K562 (cell line): ENCODE data around the gene WNT7A. TPM values are rescaled to one million over a fixed set of nuclear protein-coding genes. Genes with fewer than 3 reads are reported as not detected.

Experiments used
- ATAC-seq: fragments of 200-7000 bp; cut with Tn5 transposase; 3 replicates; pipeline ENCODE4 v1.9.1; 2020; ENCODE audit warnings: moderate library complexity
- BruUV-seq: library from RNA; stranded (reverse); fragments of 400-500 nt; replicated peaks from 2 replicates; lab custom pipeline; 2021; lab: Mats Ljungman, UMichigan
- CTCF ChIA-PET: fragments of 300-600 bp; formaldehyde crosslinking; extraction: SDS; loops from one replicate; lab custom pipeline; 2021; ENCODE audit warnings: low intra/inter-chr PET ratio; lab: Yijun Ruan, JAX
- POLR2A ChIA-PET: fragments of 300-600, 350-650 bp; sonication (Branson Sonifier 250); formaldehyde crosslinking; extraction: SDS; loops from one replicate; lab custom pipeline; 2021; ENCODE audit warnings: antibody characterized with exemption, inconsistent platforms; lab: Yijun Ruan, JAX
- DNase-seq, 4 experiments: peaks; one replicate each; pipeline versions ENCODE4 v3.0.0 to v3.0.0-alpha.2; 2011 to 2018; ENCODE audit warnings: low spot score in 3 of 4, mixed read lengths in 3 of 4; ENCODE audit errors: extremely low read depth in 1 of 4
- FAIRE-seq: peaks from 2 replicates; lab custom pipeline; 2011; peaks lifted over from hg19 to GRCh38; lab: Jason Lieb, UNC
- H2AFZ ChIP-seq: 2 replicates; pipeline ENCODE4 v1.6.0; 2011; ENCODE audit warnings: low read depth, low read length, control low read depth, inconsistent platforms
- H3K27ac ChIP-seq: fragments of 200-600 bp; 3 replicates; pipeline ENCODE4 v1.8.0; 2011; ENCODE audit warnings: low read depth, mild to moderate bottlenecking, control low read depth, inconsistent platforms, low read length, moderate library complexity, mixed read lengths; ENCODE audit errors: extremely low read depth
- H3K27me3 ChIP-seq, 2 experiments: fragments of 300-600 bp in 1 of 2; 2 replicates in 1 of 2; 3 replicates in 1 of 2; pipeline versions ENCODE4 v1.6.0 to v1.8.0; 2011; ENCODE audit warnings: inconsistent platforms in 2 of 2, low read length in 2 of 2, mild to moderate bottlenecking in 1 of 2, mixed read lengths in 1 of 2, moderate library complexity in 1 of 2; ENCODE audit not compliant: control insufficient read depth in 2 of 2, insufficient read depth in 2 of 2
- H3K36me3 ChIP-seq: fragments of 300-600 bp; 3 replicates; pipeline ENCODE4 v1.8.0; 2011; ENCODE audit warnings: mild to moderate bottlenecking, low read length, inconsistent platforms; ENCODE audit not compliant: control insufficient read depth, insufficient read depth
- H3K4me1 ChIP-seq, 2 experiments: fragments of 200-600 bp in 1 of 2; replicated peaks in 1 of 2; 2 replicates in 1 of 2; 3 replicates in 1 of 2; pipeline versions ENCODE4 v1.5.1 to v1.8.0; 2011; ENCODE audit warnings: inconsistent platforms in 2 of 2, low read length in 2 of 2, mild to moderate bottlenecking in 1 of 2, mixed read lengths in 1 of 2, moderate library complexity in 1 of 2; ENCODE audit not compliant: control insufficient read depth in 2 of 2, insufficient read depth in 2 of 2
- H3K4me2 ChIP-seq: 2 replicates; pipeline ENCODE4 v1.6.1; 2011; ENCODE audit warnings: low read length, control low read depth, inconsistent platforms, mixed read lengths; ENCODE audit not compliant: insufficient read depth
- H3K4me3 ChIP-seq: fragments of 200-600 bp; sonication (generic), shearing (Covaris generic); 2 replicates; pipeline ENCODE4 v1.5.1; 2016; ENCODE audit warnings: control low read depth, inconsistent platforms
- H3K79me2 ChIP-seq: fragments of 200-600 bp; 3 replicates; pipeline ENCODE4 v1.8.0; 2011; ENCODE audit warnings: low read length, inconsistent platforms; ENCODE audit not compliant: control insufficient read depth, insufficient read depth
- H3K9ac ChIP-seq, 2 experiments: 2 replicates each; pipeline versions ENCODE4 v1.6.0 to v1.6.1; 2011; ENCODE audit warnings: low read depth in 2 of 2, low read length in 2 of 2, control low read depth in 1 of 2, inconsistent platforms in 1 of 2, mild to moderate bottlenecking in 1 of 2, mixed read lengths in 1 of 2; ENCODE audit not compliant: insufficient read depth in 1 of 2
- H3K9me1 ChIP-seq: one replicate; pipeline ENCODE4 v1.6.0; 2011; ENCODE audit warnings: inconsistent platforms, mild to moderate bottlenecking, low read length, moderate library complexity; ENCODE audit not compliant: control insufficient read depth, insufficient read depth
- H3K9me3 ChIP-seq: replicated peaks from 2 replicates; pipeline ENCODE4 v1.5.1; 2011; ENCODE audit warnings: low read depth, low read length, inconsistent platforms; ENCODE audit not compliant: control insufficient read depth, insufficient read depth
- H4K20me1 ChIP-seq: replicated peaks from 2 replicates; pipeline ENCODE4 v1.6.1; 2011; ENCODE audit warnings: low read length, inconsistent platforms, mixed read lengths; ENCODE audit not compliant: control insufficient read depth, insufficient read depth
- BHLHE40 ChIP-seq: IDR thresholded peaks from 2 replicates; pipeline ENCODE4 v1.6.1; 2011; ENCODE audit warnings: low read length, improper control_type of control experiment
- CAMTA2 ChIP-seq: fragments of 250-450 bp; sonication (Bioruptor Pico); conservative IDR thresholded peaks from 2 replicates; pipeline ENCODE4 v1.5.1; 2022
- HDAC3 ChIP-seq: fragments of 450-650 bp; IDR thresholded peaks from 2 replicates; pipeline ENCODE4 v1.6.1; 2018; ENCODE audit warnings: borderline replicate concordance, mild to moderate bottlenecking, moderate library complexity; ENCODE audit not compliant: partially characterized antibody
- HOMEZ ChIP-seq: fragments of 250-450 bp; sonication (Bioruptor Pico); IDR thresholded peaks from 2 replicates; pipeline ENCODE4 v1.4.0; 2020; ENCODE audit warnings: mild to moderate bottlenecking, moderate library complexity
- PPARD ChIP-seq: fragments of 250-450 bp; sonication (Bioruptor Pico); IDR thresholded peaks from 2 replicates; pipeline ENCODE4 v1.8.0; 2022; ENCODE audit warnings: inconsistent platforms, mild to moderate bottlenecking, moderate library complexity
- RB1 ChIP-seq: fragments of 450-650 bp; IDR thresholded peaks from 2 replicates; pipeline ENCODE4 v1.6.1; 2017; ENCODE audit warnings: low read depth, mild to moderate bottlenecking
- STAG1 ChIP-seq: sonication (generic); formaldehyde crosslinking; IDR thresholded peaks from 2 replicates; pipeline ENCODE4 v1.5.0; 2020; ENCODE audit warnings: missing genetic modification reagents, borderline replicate concordance
- XRCC5 ChIP-seq: fragments of 200-400 bp; formaldehyde crosslinking; IDR thresholded peaks from 2 replicates; pipeline ENCODE4 v1.6.1; 2017; ENCODE audit warnings: low read depth, mild to moderate bottlenecking, low read length
- WGBS: fragments of 100-300 bp; shearing (Covaris generic); methylation state at CpG from one replicate; pipeline ENCODE4 v1.1.6; 2016; ENCODE audit warnings: low coverage, mixed read lengths; ENCODE audit not compliant: insufficient coverage; ENCODE audit errors: missing lambda C conversion rate; 5-methylcytosine and 5-hydroxymethylcytosine counted together
- in situ Hi-C: fragments of 300-500 bp; cut with MboI; formaldehyde crosslinking; loops from 4 replicates; pipeline ENCODE4 v1.15.0; 2018; ENCODE audit warnings: inconsistent platforms, mixed read lengths
- intact Hi-C: fragments of 100-400 bp; cut with micrococcal nuclease; formaldehyde crosslinking; loops from 2 replicates; pipeline ENCODE4 v1.14.2; 2022
- polyA plus RNA-seq, 8 experiments: library from polyadenylated mRNA; depleted of rRNA in 4 of 8; stranded (reverse) in 5 of 8; unstranded in 3 of 8; fragments of >200 nt; fragmentation: Nextera tagmentation in 2 of 8; fragmentation: Illumina TruSeq in 1 of 8; extraction: Ambion mirVana in 2 of 8; extraction: Trizol in 1 of 8; gene quantifications; 2 replicates each; pipeline versions ENCODE4 v1.2.1 to v1.2.3, GENCODE V29; 2011 to 2014; ENCODE audit warnings: inconsistent platforms in 1 of 8, missing spikeins in 1 of 8
- total RNA-seq, 7 experiments: library from RNA; depleted of rRNA in 6 of 7; stranded (reverse); fragments of >200 nt in 6 of 7; fragmentation: Illumina TruSeq in 2 of 7; extraction: Trizol in 2 of 7; gene quantifications; 2 replicates each; pipeline versions ENCODE4 v1.2.1 to v1.2.3, GENCODE V29; 2011 to 2021; ENCODE audit warnings: low replicate concordance in 1 of 7
- TF ChIP-seq, protein P1 (sequence below): fragments of 450-650 bp; IDR thresholded peaks from 2 replicates; pipeline ENCODE4 v1.6.1; 2018; ENCODE audit warnings: mild to moderate bottlenecking, low read depth; ENCODE audit not compliant: partially characterized antibody

Gene WNT7A
- total and polyA plus RNA-seq, 9 of the 15 experiments (the other 6 are each of a cell fraction or from before 2014, with no cell fraction given) = 0.03 TPM; not detected in 8

GRCh38 chr3:13841141-13841540, 38.7 kb downstream of the WNT7A start:
- peaks cover 5% of the 10 kb centered on the region for H4K20me1 ChIP-seq
- H3K79me2 ChIP-seq = no peaks in the 10 kb centered on the region
- H3K4me2 ChIP-seq = no peak overlapping the region
- H3K27ac ChIP-seq = no peak overlapping the region
- POLR2A ChIA-PET = no interaction called here
- DNase-seq (no peak), ATAC-seq (no peak), FAIRE-seq (no peak)
- BruUV-seq = no TSS peak
- H3K4me3 ChIP-seq = no peak overlapping the region
- H3K4me1 ChIP-seq = no peaks in the 10 kb centered on the region
- in situ Hi-C loops = no loop called here
- peaks cover 3 to 43% of the 10 kb centered on the region in 2 experiments; a peak in 4 of 5 replicates for H3K27me3 ChIP-seq
- WGBS = 0% methylated on average over 8 of the region's 8 CpGs
- H3K36me3 ChIP-seq = no peaks in the 10 kb centered on the region
- intact Hi-C loops = no loop called here
- CTCF ChIA-PET = no interaction called here
- H3K9me1 ChIP-seq = no peaks in the 10 kb centered on the region
- no peak overlapping the region for H2AFZ ChIP-seq
- TF ChIP-seq RB1 (no peak), CAMTA2 (CRISPR knock-in tag) (no peak), PPARD (CRISPR knock-in tag) (no peak), HDAC3 (no peak), HOMEZ (CRISPR knock-in tag) (no peak), XRCC5 (no peak), STAG1 (CRISPR knock-in tag) (no peak), BHLHE40 (no peak)
- TF ChIP-seq, protein P1, sequence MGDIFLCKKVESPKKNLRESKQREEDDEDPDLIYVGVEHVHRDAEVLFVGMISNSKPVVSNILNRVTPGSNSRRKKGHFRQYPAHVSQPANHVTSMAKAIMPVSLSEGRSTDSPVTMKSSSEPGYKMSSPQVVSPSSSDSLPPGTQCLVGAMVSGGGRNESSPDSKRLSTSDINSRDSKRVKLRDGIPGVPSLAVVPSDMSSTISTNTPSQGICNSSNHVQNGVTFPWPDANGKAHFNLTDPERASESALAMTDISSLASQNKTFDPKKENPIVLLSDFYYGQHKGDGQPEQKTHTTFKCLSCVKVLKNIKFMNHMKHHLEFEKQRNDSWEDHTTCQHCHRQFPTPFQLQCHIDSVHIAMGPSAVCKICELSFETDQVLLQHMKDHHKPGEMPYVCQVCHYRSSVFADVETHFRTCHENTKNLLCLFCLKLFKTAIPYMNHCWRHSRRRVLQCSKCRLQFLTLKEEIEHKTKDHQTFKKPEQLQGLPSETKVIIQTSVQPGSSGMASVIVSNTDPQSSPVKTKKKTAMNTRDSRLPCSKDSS = no peak
- H3K9me3 ChIP-seq = no peaks in the 10 kb centered on the region
- H3K9ac ChIP-seq = no peak overlapping the region
